Endothelial cell of umbilical vein (primary cell): ENCODE measurements around the gene SLC25A21. TPM values are rescaled to one million over a fixed set of nuclear protein-coding genes. Genes with fewer than 3 reads are reported as not detected.
A peak's percentile ranks its signal among the peaks of the same experiment; 100 is the strongest.

ENCODE experiments used
- Bru-seq: library from RNA; stranded (reverse); fragments of 400-500 nt; gene quantifications from one replicate; lab custom pipeline; 2021; lab: Mats Ljungman, UMichigan
- BruChase-seq, 2 experiments: library from RNA; stranded (reverse); fragments of 400-500 nt; gene quantifications; one replicate each; lab custom pipeline; 2021; lab: Mats Ljungman, UMichigan
- BruUV-seq: library from RNA; stranded (reverse); fragments of 400-500 nt; replicated peaks from 2 replicates; lab custom pipeline; 2021; lab: Mats Ljungman, UMichigan
- CTCF ChIA-PET: fragments of 300-600, 350-600 bp; sonication (Branson Sonifier 250); formaldehyde crosslinking; loops from one replicate; lab custom pipeline; 2021; ENCODE audit warnings: antibody characterized with exemption, inconsistent platforms; lab: Charles Lee
- POLR2A ChIA-PET: fragments of 300-600, 350-600 bp; sonication (Branson Sonifier 250); formaldehyde crosslinking; loops from one replicate; lab custom pipeline; 2021; ENCODE audit warnings: antibody characterized with exemption, inconsistent platforms; lab: Charles Lee
- DNase-seq: peaks from one replicate; pipeline ENCODE4 v3.0.0-alpha.2; 2011; ENCODE audit warnings: low read depth, low spot score
- FAIRE-seq: peaks from 2 replicates; lab custom pipeline; 2011; peaks lifted over from hg19 to GRCh38; lab: Jason Lieb, UNC
- H2AFZ ChIP-seq: 2 replicates; pipeline ENCODE4 v1.6.0; 2012; ENCODE audit warnings: low read depth, low read length, control low read depth, inconsistent platforms
- H3K27ac ChIP-seq: 2 replicates; pipeline ENCODE4 v1.5.1; 2011; ENCODE audit warnings: low read depth, mild to moderate bottlenecking, control low read depth, low read length, moderate library complexity; ENCODE audit not compliant: insufficient read depth
- H3K27me3 ChIP-seq, 2 experiments: 2 replicates each; pipeline versions ENCODE4 v1.6.0 to v1.6.1; 2011; ENCODE audit warnings: low read length in 2 of 2, mixed read lengths in 1 of 2; ENCODE audit not compliant: control insufficient read depth in 2 of 2, insufficient read depth in 2 of 2
- H3K36me3 ChIP-seq, 2 experiments: 2 replicates in 1 of 2; 3 replicates in 1 of 2; pipeline ENCODE4 v1.5.1; 2011; ENCODE audit warnings: low read length in 2 of 2, mild to moderate bottlenecking in 1 of 2, moderate library complexity in 1 of 2; ENCODE audit not compliant: control insufficient read depth in 2 of 2, insufficient read depth in 2 of 2; ENCODE audit errors: extremely low read depth in 1 of 2
- H3K4me1 ChIP-seq: 3 replicates; pipeline ENCODE4 v1.5.1; 2011; ENCODE audit warnings: mild to moderate bottlenecking, low read length; ENCODE audit not compliant: control insufficient read depth, insufficient read depth; ENCODE audit errors: extremely low read depth
- H3K4me2 ChIP-seq: 2 replicates; pipeline ENCODE4 v1.6.1; 2011; ENCODE audit warnings: low read length, control low read depth, mixed read lengths; ENCODE audit not compliant: insufficient read depth
- H3K4me3 ChIP-seq, 3 experiments: fragments of 200-600 bp in 1 of 3; sonication (generic), shearing (Covaris generic) in 1 of 3; replicated peaks in 1 of 3; 2 replicates each; pipeline ENCODE4 v1.5.1; 2011 to 2016; ENCODE audit warnings: control low read depth in 3 of 3, low read length in 3 of 3, mild to moderate bottlenecking in 2 of 3, inconsistent platforms in 1 of 3, low read depth in 1 of 3, moderate library complexity in 1 of 3; ENCODE audit not compliant: insufficient read depth in 1 of 3
- H3K79me2 ChIP-seq: 2 replicates; pipeline ENCODE4 v1.6.0; 2012; ENCODE audit warnings: low read length, inconsistent platforms; ENCODE audit not compliant: control insufficient read depth, insufficient read depth
- H3K9ac ChIP-seq: replicated peaks from 2 replicates; pipeline ENCODE3; 2011; ENCODE audit warnings: low read length, control low read depth; ENCODE audit not compliant: insufficient read depth; ENCODE audit errors: extremely low read depth
- H3K9me1 ChIP-seq: replicated peaks from 3 replicates; pipeline ENCODE4 v1.6.0; 2011; ENCODE audit warnings: mild to moderate bottlenecking, low read length; ENCODE audit not compliant: control insufficient read depth, insufficient read depth; ENCODE audit errors: extremely low read depth
- H3K9me3 ChIP-seq: replicated peaks from 2 replicates; pipeline ENCODE4 v1.5.1; 2012; ENCODE audit warnings: low read length, inconsistent platforms; ENCODE audit not compliant: control insufficient read depth, insufficient read depth
- H4K20me1 ChIP-seq: replicated peaks from 2 replicates; pipeline ENCODE3; 2011; ENCODE audit warnings: mild to moderate bottlenecking, low read length; ENCODE audit not compliant: control insufficient read depth, insufficient read depth; ENCODE audit errors: extremely low read depth
- CTCF ChIP-seq, 2 donors: IDR thresholded peaks; 1 replicate in 1 of 2; 2 replicates in 1 of 2; pipeline ENCODE4 v1.5.1; 2011; ENCODE audit warnings: low read length in 2 of 2, mild to moderate bottlenecking in 2 of 2, moderate library complexity in 2 of 2, control low read depth in 1 of 2, inconsistent platforms in 1 of 2, low read depth in 1 of 2; ENCODE audit not compliant: insufficient read depth in 1 of 2; ENCODE audit errors: extremely low read depth in 1 of 2
- FOS ChIP-seq: IDR thresholded peaks from 2 replicates; pipeline ENCODE4 v1.6.1; 2011; ENCODE audit warnings: mild to moderate bottlenecking, low read length, moderate library complexity, borderline replicate concordance; ENCODE audit not compliant: insufficient read depth
- GATA2 ChIP-seq: IDR thresholded peaks from 2 replicates; pipeline ENCODE4 v1.7.0; 2011; ENCODE audit warnings: low read depth, mild to moderate bottlenecking, moderate library complexity, mixed read lengths, low read length; ENCODE audit not compliant: insufficient read length, insufficient read depth
- POLR2A ChIP-seq: IDR thresholded peaks from 2 replicates; pipeline ENCODE4 v1.6.1; 2012; ENCODE audit warnings: low read depth, mild to moderate bottlenecking, control low read depth, low read length
- POLR2AphosphoS5 ChIP-seq: IDR thresholded peaks from 2 replicates; pipeline ENCODE4 v1.6.1; 2012; ENCODE audit warnings: low read depth, mild to moderate bottlenecking, control low read depth, low read length, moderate library complexity; ENCODE audit not compliant: insufficient read depth
- dilution Hi-C: fragments of 300-500 bp; cut with MboI; formaldehyde crosslinking; loops from one replicate; pipeline ENCODE4 v1.15.0; 2019; ENCODE audit warnings: low sequenced_read_pairs; ENCODE audit not compliant: extremely low pct_ligation_motif_present
- intact Hi-C: fragments of 100-400 bp; cut with micrococcal nuclease; formaldehyde crosslinking; loops from one replicate; pipeline ENCODE4 v1.10.0; 2022
- long read RNA-seq: library from polyadenylated mRNA; stranded (forward); transcript quantifications from one replicate; pipeline ENCODE4 v2.0.0, GENCODE V29; 2021
- polyA minus RNA-seq, 3 experiments: library from RNA; depleted of rRNA, polyadenylated mRNA; stranded (reverse); fragments of >200 nt; gene quantifications; 1 replicate in 1 of 3; 2 replicates in 2 of 3; pipeline ENCODE4 v1.2.3, GENCODE V29; 2011
- polyA plus RNA-seq, 4 experiments: library from polyadenylated mRNA; depleted of rRNA in 3 of 4; stranded (reverse) in 3 of 4; unstranded in 1 of 4; fragments of >200 nt; gene quantifications; 2 replicates each; pipeline versions ENCODE4 v1.2.1 to v1.2.3, GENCODE V29; 2011 to 2012; ENCODE audit warnings: missing spikeins in 1 of 4
- total RNA-seq: library from RNA; stranded (reverse); gene quantifications from 2 replicates; pipeline ENCODE4 v1.2.3, GENCODE V29; 2021

SLC25A21 gene
- total RNA-seq (0.92 and 1.4 TPM in 2 replicates), polyA plus RNA-seq (0.98 and 4.0 TPM in 2 replicates), polyA minus RNA-seq (3.4 and 3.5 TPM in 2 replicates), Bru-seq, nascent RNA (percentile 46 among the genes with signal in this experiment), BruChase-seq, experiment 1, labeled RNA remaining after a 6-hour chase (percentile 35 among the genes with signal in this experiment), BruChase-seq, experiment 2, labeled RNA remaining after a 2-hour chase (percentile 47 among the genes with signal in this experiment)
- polyA plus RNA-seq (2011; cell fraction: cytosol; rRNA removed): 0.99 and 2.7 TPM in 2 replicates
- polyA plus RNA-seq (2011; cell fraction: nucleus; rRNA removed): 1.0 and 1.2 TPM in 2 replicates
- 1.4 and 2.1 TPM in 2 replicates for polyA plus RNA-seq (2012)
- polyA minus RNA-seq (2011; cell fraction: cytosol; rRNA and poly(A)+ RNA removed): 0.72 TPM
- polyA minus RNA-seq (2011; cell fraction: nucleus; rRNA and poly(A)+ RNA removed): 7.4 and 7.6 TPM in 2 replicates
- long read RNA-seq, partial matches to known transcripts: 1 of 2 reads
- long read RNA-seq, other reads (novel, unspliced or antisense): 1 of 2 reads

GRCh38 chr14:37172024-37172869, at the start of gene SLC25A21:
Gene SLC25A21 (minus strand): TSS chr14:37172606.
- H3K27me3 ChIP-seq: no peaks in the 10 kb centered on the region
- ChIA-PET CTCF (interaction anchor here (0.7 to 2.3 kb wide), 6 partner anchors 23 to 618 kb away, joined by 3 to 23 read pairs (median 10); no protein-coding TSS in a partner anchor), POLR2A (interaction anchor here (0.8 kb wide), 1 partner anchor 40 kb away, joined by 3 read pairs; no protein-coding TSS in a partner anchor)
- BruUV-seq: TSS peak; percentile 71
- DNase-seq (peak; percentile 92), FAIRE-seq (peak; percentile 46)
- H4K20me1 ChIP-seq: no peaks in the 10 kb centered on the region
- TF ChIP-seq GATA2 (no peak), FOS (no peak), CTCF (IDR thresholded peaks at IDR 0.05; ENCODE audit: extremely low read depth in 1 of 2, insufficient read depth in 1 of 2, low read depth in 1 of 2, low read length in 2 of 2) (peak in 1 of 2 donors; percentile 40), POLR2AphosphoS5 (peak; percentile 68), POLR2A (peak; percentile 58)
- no peaks in the 10 kb centered on the region for H3K36me3 ChIP-seq
- no peaks in the 10 kb centered on the region for H3K9me3 ChIP-seq
- H3K4me3 ChIP-seq: peak within 1 kb of the TSS; percentile 57 to 81 (median 62)
- intact Hi-C loops: loop anchor here (1.0 to 5.0 kb wide), 2 partner anchors 23 to 60 kb away; no protein-coding TSS in a partner anchor
- peak within 1 kb of the TSS; percentile 97 for H3K4me2 ChIP-seq
- H3K9me1 ChIP-seq: no peaks in the 10 kb centered on the region
- no peaks in the 10 kb centered on the region for H3K79me2 ChIP-seq
- H3K4me1 ChIP-seq: peaks cover 12% of the 10 kb centered on the region
- peak within 1 kb of the TSS; percentile 91 for H2AFZ ChIP-seq
- H3K27ac ChIP-seq: peak within 1 kb of the TSS; percentile 85
- peak within 1 kb of the TSS; percentile 86 for H3K9ac ChIP-seq
- dilution Hi-C loops: no loop called here
